Adrenal gland (tissue), 5 donors: ENCODE results near the gene ADD3.

Experiments
- POLR2A ChIP-seq, 2 donors: fragments of 450-650 bp; IDR thresholded peaks; one replicate each; pipeline ENCODE4 v1.6.1; 2017; ENCODE audit warnings: antibody characterized with exemption in 2 of 2, mild to moderate bottlenecking in 2 of 2, moderate library complexity in 1 of 2
- TF ChIP-seq, protein P1 (sequence below), 6 experiments: fragments of 450-650 bp in 4 of 6; fragments of 200-600 bp in 2 of 6; sonication (generic) in 1 of 6; IDR thresholded peaks; 1 replicate in 5 of 6; 2 replicates in 1 of 6; pipeline versions ENCODE4 v1.5.1 to v1.8.0; 2016 to 2021; ENCODE audit warnings: antibody characterized with exemption in 6 of 6, mild to moderate bottlenecking in 2 of 6, moderate library complexity in 1 of 6
- donor health status: DM: no; HTN: no; CAD: no.

DNA sequence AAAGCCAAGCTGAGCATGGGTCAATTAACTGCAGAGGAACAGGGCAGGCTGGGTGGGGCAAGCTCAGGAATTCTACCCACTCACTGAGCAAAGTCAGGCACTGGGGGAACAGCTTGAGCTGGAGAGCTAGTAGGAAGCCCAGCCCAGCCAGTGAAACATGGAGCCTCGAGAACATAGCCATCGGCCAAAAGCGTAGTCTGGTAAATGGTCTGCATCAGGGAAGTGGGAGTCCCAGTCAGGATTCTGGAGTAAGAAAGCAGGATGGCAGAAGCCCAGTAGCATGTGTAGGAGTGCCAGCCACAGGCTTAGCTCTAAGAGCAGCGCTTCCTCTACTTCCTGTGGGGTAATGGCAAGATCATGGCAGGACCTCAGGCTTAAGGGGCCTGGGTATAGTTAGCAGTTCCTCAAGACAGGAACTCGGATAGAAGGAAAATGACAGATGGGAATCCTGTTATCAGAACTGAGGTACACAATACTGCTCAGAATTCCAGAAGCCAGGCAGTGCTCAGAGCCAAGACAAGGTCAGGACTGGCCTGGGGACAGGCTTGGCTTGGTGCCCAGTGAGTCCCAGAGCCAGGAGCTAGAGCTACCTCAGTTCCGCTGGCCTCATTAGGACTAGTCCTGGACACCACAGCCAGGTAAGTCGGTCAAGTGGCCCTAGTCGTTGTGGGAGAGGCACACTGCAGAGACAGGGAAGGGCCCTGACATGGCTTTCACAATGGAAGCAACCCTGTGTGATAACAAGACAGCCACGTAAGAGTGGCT lies 134.3 kb downstream of the ADD3 start:
- TF ChIP-seq, protein P1, sequence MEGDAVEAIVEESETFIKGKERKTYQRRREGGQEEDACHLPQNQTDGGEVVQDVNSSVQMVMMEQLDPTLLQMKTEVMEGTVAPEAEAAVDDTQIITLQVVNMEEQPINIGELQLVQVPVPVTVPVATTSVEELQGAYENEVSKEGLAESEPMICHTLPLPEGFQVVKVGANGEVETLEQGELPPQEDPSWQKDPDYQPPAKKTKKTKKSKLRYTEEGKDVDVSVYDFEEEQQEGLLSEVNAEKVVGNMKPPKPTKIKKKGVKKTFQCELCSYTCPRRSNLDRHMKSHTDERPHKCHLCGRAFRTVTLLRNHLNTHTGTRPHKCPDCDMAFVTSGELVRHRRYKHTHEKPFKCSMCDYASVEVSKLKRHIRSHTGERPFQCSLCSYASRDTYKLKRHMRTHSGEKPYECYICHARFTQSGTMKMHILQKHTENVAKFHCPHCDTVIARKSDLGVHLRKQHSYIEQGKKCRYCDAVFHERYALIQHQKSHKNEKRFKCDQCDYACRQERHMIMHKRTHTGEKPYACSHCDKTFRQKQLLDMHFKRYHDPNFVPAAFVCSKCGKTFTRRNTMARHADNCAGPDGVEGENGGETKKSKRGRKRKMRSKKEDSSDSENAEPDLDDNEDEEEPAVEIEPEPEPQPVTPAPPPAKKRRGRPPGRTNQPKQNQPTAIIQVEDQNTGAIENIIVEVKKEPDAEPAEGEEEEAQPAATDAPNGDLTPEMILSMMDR (IDR thresholded peaks at IDR 0.05), result no peak
- TF ChIP-seq POLR2A (IDR thresholded peaks at IDR 0.05), result no peak
